GM21737 (cell line): ENCODE results near the gene UQCRC1.

Source experiments
- ATAC-seq: cut with Tn5 transposase; IDR thresholded peaks from one replicate; pipeline ENCODE4 v1.9.1; 2021; ENCODE audit warnings: mild to moderate bottlenecking, moderate library complexity; ENCODE audit not compliant: unreplicated experiment

The UQCRC1 gene

GRCh38 chr3:48599509-48600285, 9.7 kb downstream of the UQCRC1 start:
- no peak for ATAC-seq

GRCh38 chr3:48599077-48599501, 10.4 kb downstream of the UQCRC1 start:
- no peak for ATAC-seq

GRCh38 chr3:48598323-48599076, 10.9 kb downstream of the UQCRC1 start:
- ATAC-seq = no peak

GRCh38 chr3:48597408-48597800, 12.0 kb downstream of the UQCRC1 start:
- ATAC-seq = no peak

GRCh38 chr3:48596676-48597407, 12.6 kb downstream of the UQCRC1 start:
- no peak for ATAC-seq

GRCh38 chr3:48596157-48596556, 13.3 kb downstream of the UQCRC1 start:
- ATAC-seq = no peak

GRCh38 chr3:48595526-48596121, 13.8 kb downstream of the UQCRC1 start:
- no peak for ATAC-seq

- no peak for ATAC-seq
These were observed 14.3 kb downstream of the UQCRC1 start, which contains the start of gene COL7A1 for GRCh38 chr3:48595075-48595525. Gene COL7A1, minus strand, starts transcription at chr3:48595329. Its CDS starts 170 bp downstream, at chr3:48595159.

- ATAC-seq = no peak
These were observed 14.9 kb downstream of the UQCRC1 start for GRCh38 chr3:48594417-48595049.

GRCh38 chr3:48593337-48593736, 16.1 kb downstream of the UQCRC1 start:
- no peak for ATAC-seq

- ATAC-seq = no peak
These were observed 16.8 kb downstream of the UQCRC1 start for GRCh38 chr3:48592519-48593087.

GRCh38 chr3:48591886-48592518, 17.4 kb downstream of the UQCRC1 start:
- ATAC-seq = no peak

GRCh38 chr3:48591436-48591835, 18.0 kb downstream of the UQCRC1 start:
- ATAC-seq = no peak

- ATAC-seq = no peak
These were observed 21.2 kb downstream of the UQCRC1 start for GRCh38 chr3:48588230-48588629.

GRCh38 chr3:48587686-48588085, 21.8 kb downstream of the UQCRC1 start:
- ATAC-seq = no peak

GRCh38 chr3:48585411-48585810, 24.0 kb downstream of the UQCRC1 start:
- ATAC-seq = no peak

- ATAC-seq = no peak
These were observed 24.6 kb downstream of the UQCRC1 start for GRCh38 chr3:48584836-48585235.

- ATAC-seq = no peak
These were observed 27.6 kb downstream of the UQCRC1 start for GRCh38 chr3:48581621-48582481.

GRCh38 chr3:48576647-48577046, 32.8 kb downstream of the UQCRC1 start:
- ATAC-seq = no peak
